GM12891 (cell line): ENCODE measurements around the gene PALB2.

Experiments
- POLR2AphosphoS5 ChIP-seq: IDR thresholded peaks from 2 replicates; pipeline ENCODE4 v1.6.1; 2011; ENCODE audit warnings: low read depth, low read length, control low read depth
- POU2F2 ChIP-seq: IDR thresholded peaks from 2 replicates; pipeline ENCODE4 v1.6.1; 2011; ENCODE audit warnings: low read depth, mild to moderate bottlenecking, control low read depth, low read length, moderate library complexity
- SPI1 ChIP-seq: IDR thresholded peaks from 2 replicates; pipeline ENCODE4 v1.6.1; 2011; ENCODE audit warnings: low read depth, low read length, control low read depth

DNA sequence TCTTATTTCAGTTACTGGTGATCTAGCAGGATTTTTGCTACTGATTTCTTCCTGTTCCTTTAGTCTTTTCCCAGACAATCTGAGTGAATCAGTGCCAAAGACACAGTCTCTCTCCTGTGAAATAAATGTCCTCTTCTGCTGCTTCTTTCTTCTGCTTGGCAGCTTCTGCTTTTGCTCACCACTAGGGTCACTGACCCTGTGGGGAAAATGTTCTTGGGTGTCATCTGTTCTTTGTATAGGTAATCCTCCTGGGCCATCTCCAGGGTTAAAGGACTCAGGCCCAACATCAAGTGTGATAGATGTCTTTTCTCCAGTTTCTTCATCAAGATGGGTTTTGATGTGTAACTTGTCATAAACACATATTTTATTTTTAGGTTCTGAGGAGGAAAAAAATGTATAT lies 5.2 kb downstream of the PALB2 start:
- TF ChIP-seq POU2F2 (no peak), SPI1 (no peak), POLR2AphosphoS5 (no peak)
